Gastroesophageal sphincter (tissue), 3 donors: ENCODE results near the gene FCHO1.

Experiments used
- EP300 ChIP-seq: sonication (generic); formaldehyde crosslinking; IDR thresholded peaks from one replicate; pipeline ENCODE4 v1.6.1; 2017; ENCODE audit warnings: antibody characterized with exemption, mild to moderate bottlenecking
- POLR2AphosphoS5 ChIP-seq: sonication (generic); formaldehyde crosslinking; IDR thresholded peaks from one replicate; pipeline ENCODE4 v1.6.1; 2017; ENCODE audit warnings: antibody characterized with exemption
- TF ChIP-seq, protein P1 (sequence below), 4 experiments: fragments of 200-600 bp in 2 of 4; fragments of 450-650 bp in 2 of 4; sonication (generic) in 1 of 4; IDR thresholded peaks; one replicate each; pipeline ENCODE4 v1.5.1; 2017 to 2019; ENCODE audit warnings: antibody characterized with exemption in 4 of 4, mild to moderate bottlenecking in 2 of 4, moderate library complexity in 2 of 4

DNA sequence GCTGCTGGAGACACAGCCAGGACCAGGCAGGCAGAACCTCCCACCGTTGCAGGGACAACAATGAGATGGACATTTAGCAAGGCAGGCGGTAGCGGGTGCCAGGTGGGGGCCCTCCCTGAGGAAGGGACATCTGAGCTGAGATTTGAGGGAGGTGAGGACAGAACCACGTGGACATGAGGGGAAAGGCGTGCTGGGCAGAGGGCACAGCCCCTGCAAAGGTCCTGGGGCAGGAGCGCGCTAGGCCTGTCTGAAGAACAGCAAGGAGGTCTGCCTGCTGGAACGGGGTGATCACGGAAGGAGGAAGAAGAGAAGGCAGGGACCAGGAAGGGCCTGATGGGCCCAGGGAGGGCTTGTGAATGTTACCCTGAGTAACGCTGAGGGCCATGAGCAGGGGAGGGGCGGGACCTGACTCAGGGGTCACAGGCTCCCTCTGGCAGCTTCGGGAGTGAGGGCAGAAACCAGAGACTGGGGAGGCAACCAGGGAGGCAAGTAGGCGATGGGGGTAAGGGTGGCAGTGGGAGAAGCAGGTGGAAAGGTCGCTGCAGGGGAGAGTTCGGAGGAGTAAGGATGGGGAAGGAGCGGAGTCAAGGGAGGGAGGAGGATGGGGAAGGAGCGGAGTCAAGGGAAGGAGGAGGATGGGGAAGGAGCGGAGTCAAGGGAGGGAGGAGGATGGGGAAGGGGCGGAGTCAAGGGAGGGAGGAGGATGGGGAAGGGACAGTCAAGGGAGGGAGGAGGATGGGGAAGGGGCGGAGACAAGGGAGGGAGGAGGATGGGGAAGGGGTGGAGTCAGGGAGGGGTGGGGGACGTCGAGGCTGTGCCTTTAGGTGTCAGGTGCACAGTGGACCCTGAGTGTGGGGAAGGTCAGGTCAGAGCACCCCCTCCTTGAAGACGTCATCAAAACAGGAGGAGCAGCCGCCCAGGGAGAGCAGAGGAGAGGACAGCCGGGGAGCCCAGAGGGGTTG, 28.0 kb downstream of the FCHO1 start:
- TF ChIP-seq, protein P1, sequence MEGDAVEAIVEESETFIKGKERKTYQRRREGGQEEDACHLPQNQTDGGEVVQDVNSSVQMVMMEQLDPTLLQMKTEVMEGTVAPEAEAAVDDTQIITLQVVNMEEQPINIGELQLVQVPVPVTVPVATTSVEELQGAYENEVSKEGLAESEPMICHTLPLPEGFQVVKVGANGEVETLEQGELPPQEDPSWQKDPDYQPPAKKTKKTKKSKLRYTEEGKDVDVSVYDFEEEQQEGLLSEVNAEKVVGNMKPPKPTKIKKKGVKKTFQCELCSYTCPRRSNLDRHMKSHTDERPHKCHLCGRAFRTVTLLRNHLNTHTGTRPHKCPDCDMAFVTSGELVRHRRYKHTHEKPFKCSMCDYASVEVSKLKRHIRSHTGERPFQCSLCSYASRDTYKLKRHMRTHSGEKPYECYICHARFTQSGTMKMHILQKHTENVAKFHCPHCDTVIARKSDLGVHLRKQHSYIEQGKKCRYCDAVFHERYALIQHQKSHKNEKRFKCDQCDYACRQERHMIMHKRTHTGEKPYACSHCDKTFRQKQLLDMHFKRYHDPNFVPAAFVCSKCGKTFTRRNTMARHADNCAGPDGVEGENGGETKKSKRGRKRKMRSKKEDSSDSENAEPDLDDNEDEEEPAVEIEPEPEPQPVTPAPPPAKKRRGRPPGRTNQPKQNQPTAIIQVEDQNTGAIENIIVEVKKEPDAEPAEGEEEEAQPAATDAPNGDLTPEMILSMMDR (IDR thresholded peaks at IDR 0.05), result no peak
- TF ChIP-seq EP300, result no peak
- TF ChIP-seq POLR2AphosphoS5, result no peak
